Spleen (tissue), 11 donors: Measurements from ENCODE around the gene ZBTB17. TPM values are rescaled to one million over a fixed set of nuclear protein-coding genes. Genes with fewer than 3 reads are reported as not detected.
"Not testable (repeated sequence)": the region's sequence is repeated elsewhere in the genome, so short reads cannot be mapped to it uniquely, and the experiment has no call there.

Source experiments
- DNase-seq: peaks from one replicate; pipeline ENCODE4 v3.0.0-alpha.2; 2020
- H3K27ac ChIP-seq, 8 donors: fragments of 200-600 bp; sonication (generic) in 7 of 8; 1 replicate in 4 of 8; 2 replicates in 4 of 8; pipeline versions ENCODE4 v1.5.0 to v1.8.0; 2016 to 2021; ENCODE audit warnings: inconsistent platforms in 4 of 8, mild to moderate bottlenecking in 4 of 8, moderate library complexity in 1 of 8
- H3K27me3 ChIP-seq, 7 donors: fragments of 200-600 bp; sonication (generic) in 6 of 7; replicated peaks in 1 of 7; 1 replicate in 4 of 7; 2 replicates in 3 of 7; pipeline versions ENCODE4 v1.5.0 to v1.8.0; 2016 to 2021; ENCODE audit warnings: inconsistent platforms in 3 of 7, mild to moderate bottlenecking in 1 of 7
- H3K36me3 ChIP-seq, 6 donors: fragments of 200-600 bp; sonication (generic) in 5 of 6; 1 replicate in 4 of 6; 2 replicates in 2 of 6; pipeline versions ENCODE4 v1.5.0 to v1.8.0; 2016 to 2021; ENCODE audit warnings: inconsistent platforms in 2 of 6
- H3K4me1 ChIP-seq, 6 donors: fragments of 200-600 bp; sonication (generic) in 5 of 6; 1 replicate in 3 of 6; 2 replicates in 3 of 6; pipeline versions ENCODE4 v1.5.0 to v1.8.0; 2016 to 2021; ENCODE audit warnings: inconsistent platforms in 3 of 6
- H3K4me3 ChIP-seq, 8 donors: fragments of 200-600 bp; sonication (generic) in 7 of 8; 1 replicate in 4 of 8; 2 replicates in 4 of 8; pipeline versions ENCODE4 v1.5.0 to v1.8.0; 2016 to 2021; ENCODE audit warnings: inconsistent platforms in 4 of 8, mild to moderate bottlenecking in 4 of 8, moderate library complexity in 2 of 8
- H3K9me3 ChIP-seq, 8 donors: fragments of 200-600 bp; sonication (generic) in 7 of 8; 1 replicate in 4 of 8; 2 replicates in 4 of 8; pipeline versions ENCODE4 v1.5.0 to v1.8.0; 2016 to 2021; ENCODE audit warnings: inconsistent platforms in 4 of 8
- CTCF ChIP-seq, 11 experiments: fragments of 200-600 bp in 7 of 11; fragments of 450-650 bp in 4 of 11; sonication (generic) in 4 of 11; IDR thresholded peaks in 8 of 11; conservative IDR thresholded peaks in 3 of 11; 1 replicate in 7 of 11; 2 replicates in 4 of 11; pipeline versions ENCODE4 v1.4.0 to v1.8.0; 2016 to 2021; ENCODE audit warnings: antibody characterized with exemption in 11 of 11, inconsistent platforms in 4 of 11, mild to moderate bottlenecking in 1 of 11
- POLR2A ChIP-seq, 3 donors: fragments of 450-650 bp; IDR thresholded peaks; one replicate each; pipeline ENCODE4 v1.5.1; 2017; ENCODE audit warnings: antibody characterized with exemption in 3 of 3, mild to moderate bottlenecking in 1 of 3
- POLR2AphosphoS5 ChIP-seq, 3 donors: sonication (generic); formaldehyde crosslinking; IDR thresholded peaks; one replicate each; pipeline ENCODE4 v1.5.1; 2017; ENCODE audit warnings: antibody characterized with exemption in 3 of 3
- WGBS, 5 donors: extraction: QIAGEN DNeasy Blood & Tissue Kit in 3 of 5; methylation state at CpG; one replicate each; pipeline versions ENCODE4 v1.1.5 to v1.1.7; 2013 to 2018; 5-methylcytosine and 5-hydroxymethylcytosine counted together
- intact Hi-C: fragments of 100-400 bp; cut with DNase I; formaldehyde crosslinking; loops from one replicate; pipeline ENCODE4 v1.15.0; 2023; ENCODE audit warnings: low total_unique reads
- polyA plus RNA-seq, 3 donors: library from polyadenylated mRNA; stranded (reverse); fragments of 200-250 nt; gene quantifications; one replicate each; pipeline ENCODE4 v1.2.1, GENCODE V29; 2013
- total RNA-seq, 7 donors: library from RNA; depleted of rRNA in 3 of 7; stranded (reverse); fragments of >200 nt in 3 of 7; fragmentation: NEBNext Ultra II Directional in 4 of 7; extraction: Animal tissue kit (Norgen Biotek cat#: 25700) in 4 of 7; gene quantifications; one replicate each; pipeline versions ENCODE4 v1.1.0 to v1.2.1, GENCODE V29; 2016 to 2021
- donor health status: healthy with polysubstance abuse.
- donor health status: DM: no; HTN: no; CAD: no; lungs with moderate emphysema.
- donor health status: DM: no; HTN: no; CAD: no.
- donor health status: Bipolar disorder and iron deficiency.
- donor health status: healthy.
- donor health status: DM: no; HTN: no; CAD: no.
- donor health status: DM: yes; HTN: yes; CAD: no.

ZBTB17 gene
- total and polyA plus RNA-seq, 10 donors = 36.8 to 139 (median 53.4) TPM

GRCh38 chr1:15928971-15929965, 46.6 kb downstream of the ZBTB17 start:
- intact Hi-C loops = no loop called here
- Histone ChIP-seq H3K9me3 (no peaks in the 10 kb centered on the region), H3K4me3 (no peak overlapping the region), H3K4me1 (no peaks in the 10 kb centered on the region), H3K27me3 (no peaks in the 10 kb centered on the region), H3K27ac (no peak overlapping the region), H3K36me3 (peaks cover 0 to 100% (median 96%) of the 10 kb centered on the region in 6 donors)
- WGBS, 5 donors = 97 to 99% (median 97%) methylated on average over 17 of the region's 17 CpGs
- TF ChIP-seq POLR2A (IDR thresholded peaks at IDR 0.05) (no peak), CTCF (IDR thresholded peaks at IDR 0.05 in 8 of 11, conservative IDR thresholded peaks at IDR 0.05 in 3 of 11) (no peak), POLR2AphosphoS5 (IDR thresholded peaks at IDR 0.05) (no peak)
- DNase-seq = no peak

GRCh38 chr1:15926448-15926847, 49.5 kb downstream of the ZBTB17 start:
- H3K4me1 ChIP-seq, H3K4me3 ChIP-seq, H3K27me3 ChIP-seq, H3K27ac ChIP-seq, H3K9me3 ChIP-seq, DNase-seq, intact Hi-C loops: not testable (repeated sequence)
- 87 to 99% (median 94%) methylated on average over 8 of the region's 8 CpGs for WGBS, 5 donors
- H3K36me3 ChIP-seq = peaks cover 0 to 100% (median 95%) of the 10 kb centered on the region in 6 donors

- no peak overlapping the region for H3K27ac ChIP-seq
- H3K4me3 ChIP-seq = no peak overlapping the region
- no peak for DNase-seq
- H3K27me3 ChIP-seq = no peaks in the 10 kb centered on the region
- TF ChIP-seq POLR2A (IDR thresholded peaks at IDR 0.05) (no peak), POLR2AphosphoS5 (IDR thresholded peaks at IDR 0.05) (no peak), CTCF (IDR thresholded peaks at IDR 0.05 in 8 of 11, conservative IDR thresholded peaks at IDR 0.05 in 3 of 11) (no peak)
- intact Hi-C loops = no loop called here
- H3K36me3 ChIP-seq = peaks cover 0 to 100% (median 87%) of the 10 kb centered on the region in 6 donors
- no peaks in the 10 kb centered on the region for H3K9me3 ChIP-seq
- 89 to 95% (median 92%) methylated on average over 2 of the region's 2 CpGs for WGBS, 5 donors
- peaks cover 0 to 17% (median 3%) of the 10 kb centered on the region in 6 donors for H3K4me1 ChIP-seq
Observed at GRCh38 chr1:15923241-15923640, 52.7 kb downstream of the ZBTB17 start.

- 72 to 83% (median 76%) methylated on average over 11 of the region's 11 CpGs for WGBS, 5 donors
- no peak for DNase-seq
- TF ChIP-seq POLR2AphosphoS5 (IDR thresholded peaks at IDR 0.05) = no peak
- TF ChIP-seq CTCF (IDR thresholded peaks at IDR 0.05 in 8 of 11, conservative IDR thresholded peaks at IDR 0.05 in 3 of 11) = no peak
- TF ChIP-seq POLR2A (IDR thresholded peaks at IDR 0.05) = no peak
- no peaks in the 10 kb centered on the region for H3K27me3 ChIP-seq
- no peak overlapping the region for H3K4me3 ChIP-seq
- peaks cover 13 to 50% (median 31%) of the 10 kb centered on the region in 6 donors for H3K4me1 ChIP-seq
- no peaks in the 10 kb centered on the region for H3K9me3 ChIP-seq
- H3K36me3 ChIP-seq = peaks cover 0 to 98% (median 67%) of the 10 kb centered on the region in 6 donors
- H3K27ac ChIP-seq = no peak overlapping the region
- intact Hi-C loops = loop anchor here (10.0 kb wide), 1 partner anchor 64 kb away; no protein-coding TSS in a partner anchor
Observed at GRCh38 chr1:15918962-15919715, 56.8 kb downstream of the ZBTB17 start.
